NCI-H446 treated with DMSO at 0.1 percent for 48 hours (cell line): ENCODE results near the gene SLC25A19.
A peak's percentile ranks its signal among the peaks of the same experiment; 100 is the strongest.

ENCODE experiments used
- DNase-seq: peaks from one replicate; lab custom pipeline; 2025; lab: John Stamatoyannopoulos, UW

The SLC25A19 gene

DNA sequence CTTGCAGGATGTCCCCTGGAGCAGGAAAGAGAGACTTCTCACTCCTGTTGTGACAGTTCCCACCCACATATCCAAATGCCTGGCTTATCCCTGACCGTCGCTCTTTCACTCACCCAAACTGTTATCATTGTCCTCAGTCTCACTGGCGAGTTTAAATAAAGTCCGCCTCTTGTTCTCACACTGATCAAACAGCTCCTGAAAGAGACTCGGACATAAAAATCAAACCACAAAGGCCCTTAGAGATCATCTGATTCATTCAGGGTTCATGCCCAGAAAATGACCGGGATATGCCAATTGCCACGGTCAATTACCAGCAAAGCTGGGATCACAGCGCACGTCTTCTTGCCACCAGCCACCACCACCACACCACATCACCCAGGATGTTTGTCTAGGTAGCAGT lies 47.7 kb downstream of the SLC25A19 start:
- no peak for DNase-seq

- DNase-seq = no peak
These were observed 48.1 kb downstream of the SLC25A19 start for GRCh38 chr17:75241143-75241430.

GRCh38 chr17:75240394-75241142 lies 48.7 kb downstream of the SLC25A19 start:
- no peak for DNase-seq

- no peak for DNase-seq
These were observed 49.3 kb downstream of the SLC25A19 start for GRCh38 chr17:75239778-75240393.

DNA sequence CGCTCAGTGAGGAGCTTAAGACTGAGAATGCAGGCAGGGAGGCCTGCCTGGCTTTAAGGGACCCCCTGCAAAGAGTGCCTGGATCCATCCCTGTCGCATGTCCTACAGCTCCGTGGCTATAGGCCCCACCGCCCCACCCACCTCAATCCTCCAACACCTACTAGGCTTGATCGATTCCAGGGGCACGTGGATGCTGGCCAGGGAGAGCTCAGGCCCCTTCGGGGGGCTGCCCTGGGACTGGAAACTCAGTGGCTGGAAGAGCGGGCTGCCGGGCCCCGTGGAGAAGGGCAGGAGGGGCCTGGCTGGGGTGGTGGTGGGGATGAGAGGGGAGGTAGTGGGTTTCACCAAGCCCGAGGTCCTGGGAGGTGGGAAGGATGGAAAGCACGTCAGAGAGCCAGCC lies 50.0 kb downstream of the SLC25A19 start:
- no peak for DNase-seq

DNA sequence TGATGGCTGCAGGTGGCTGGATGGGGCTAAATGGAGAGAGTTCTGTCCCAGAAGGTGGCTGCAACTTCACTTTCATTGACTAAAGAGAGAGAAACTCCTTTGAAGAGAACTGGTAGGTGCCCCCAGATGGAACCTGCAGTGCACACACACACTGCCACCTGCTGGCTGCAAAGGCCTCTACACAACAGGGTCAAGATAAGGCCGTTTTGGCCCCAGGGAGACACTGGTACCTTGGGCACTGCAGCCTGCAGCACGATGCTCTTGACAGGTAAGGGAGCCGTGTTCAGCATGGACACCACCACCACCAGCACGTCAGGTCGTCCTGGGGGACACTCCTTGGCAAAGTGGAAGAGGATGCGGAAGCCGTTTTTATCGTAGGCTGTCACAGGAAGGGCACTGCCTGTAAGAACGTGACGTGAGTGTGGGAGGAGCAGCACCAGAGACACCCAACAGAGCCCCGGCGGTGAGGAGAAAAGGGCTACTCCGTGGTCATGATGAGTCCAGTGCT lies 50.5 kb downstream of the SLC25A19 start:
- DNase-seq = peak; percentile 23

GRCh38 chr17:75238020-75238580 lies 51.1 kb downstream of the SLC25A19 start:
- no peak for DNase-seq

- DNase-seq = no peak
These were observed 51.9 kb downstream of the SLC25A19 start for GRCh38 chr17:75237100-75238014.

GRCh38 chr17:75232786-75233185 lies 56.4 kb downstream of the SLC25A19 start:
- no peak for DNase-seq

DNA sequence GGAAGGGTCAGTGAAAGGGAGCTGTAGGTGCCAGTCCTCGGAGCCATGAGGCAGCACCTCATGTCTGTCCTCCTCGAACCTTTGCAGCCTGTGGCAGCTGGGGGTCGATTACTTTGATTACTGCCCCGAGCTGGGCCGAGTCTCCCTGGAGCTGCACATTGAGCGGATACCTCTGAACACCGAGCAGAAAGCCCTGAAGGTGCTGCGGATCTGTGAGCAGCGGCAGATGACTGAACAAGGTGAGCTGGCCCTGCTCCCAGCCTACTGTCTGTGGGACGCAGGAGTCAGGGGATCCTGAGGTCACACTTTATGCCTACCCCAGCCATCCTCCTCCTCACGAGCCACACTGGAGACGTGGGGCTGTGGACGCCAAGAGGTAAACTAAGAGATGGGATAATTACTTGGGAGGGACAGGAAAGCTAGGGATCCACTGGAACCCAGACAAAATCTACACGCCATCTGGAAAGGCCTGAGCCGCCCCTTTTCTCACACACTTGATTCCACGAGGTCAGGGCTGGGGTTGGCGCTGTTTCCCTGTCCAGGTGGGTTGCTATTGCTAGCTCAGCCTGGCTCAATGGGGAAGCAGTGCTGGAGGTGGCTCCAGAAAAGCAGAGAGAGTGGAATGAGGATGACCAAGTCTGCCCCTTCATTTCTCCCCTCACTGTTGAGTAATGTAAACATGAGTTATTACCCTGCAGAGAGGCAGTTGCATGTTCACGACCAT lies 57.3 kb downstream of the SLC25A19 start:
- DNase-seq = no peak

GRCh38 chr17:75231071-75231470 lies 58.2 kb downstream of the SLC25A19 start:
- DNase-seq = no peak

DNA sequence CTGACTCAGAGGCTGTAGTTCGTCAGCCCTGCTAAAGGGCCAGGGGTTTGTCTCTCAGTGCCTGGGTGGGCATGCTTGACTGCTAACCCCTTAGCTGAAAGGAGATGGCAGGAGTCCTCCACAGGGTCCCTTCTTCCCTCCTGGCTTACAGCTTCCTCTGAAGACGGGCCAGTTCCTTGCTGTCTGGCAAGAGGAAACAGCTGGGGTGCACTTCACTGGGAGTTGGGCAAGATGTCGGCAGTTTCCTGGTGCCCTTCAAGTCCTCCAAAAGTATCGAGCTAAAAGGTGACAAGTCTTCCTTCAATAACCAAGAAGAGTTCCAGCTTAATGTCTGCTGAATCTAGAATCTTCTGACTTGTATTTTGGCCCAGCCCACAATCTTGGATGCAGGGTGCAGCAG lies 60.4 kb downstream of the SLC25A19 start:
- no peak for DNase-seq

- no peak for DNase-seq
These were observed 60.9 kb downstream of the SLC25A19 start for GRCh38 chr17:75228305-75228704.

- no peak for DNase-seq
These were observed 61.5 kb downstream of the SLC25A19 start for GRCh38 chr17:75227729-75228128.

GRCh38 chr17:75225016-75225415 lies 64.2 kb downstream of the SLC25A19 start:
- DNase-seq = no peak
